Limb (tissue), 2 donors: Measurements from ENCODE around the gene ATP8B1.
A peak's percentile ranks its signal among the peaks of the same experiment; 100 is the strongest.
"Not testable (repeated sequence)": the region's sequence is repeated elsewhere in the genome, so short reads cannot be mapped to it uniquely, and the experiment has no call there.

Experiments
- DNase-seq, 2 donors: peaks; one replicate each; pipeline ENCODE4 v3.0.0-alpha.2; 2016; ENCODE audit errors: extremely low spot score in 2 of 2

Gene ATP8B1

DNA sequence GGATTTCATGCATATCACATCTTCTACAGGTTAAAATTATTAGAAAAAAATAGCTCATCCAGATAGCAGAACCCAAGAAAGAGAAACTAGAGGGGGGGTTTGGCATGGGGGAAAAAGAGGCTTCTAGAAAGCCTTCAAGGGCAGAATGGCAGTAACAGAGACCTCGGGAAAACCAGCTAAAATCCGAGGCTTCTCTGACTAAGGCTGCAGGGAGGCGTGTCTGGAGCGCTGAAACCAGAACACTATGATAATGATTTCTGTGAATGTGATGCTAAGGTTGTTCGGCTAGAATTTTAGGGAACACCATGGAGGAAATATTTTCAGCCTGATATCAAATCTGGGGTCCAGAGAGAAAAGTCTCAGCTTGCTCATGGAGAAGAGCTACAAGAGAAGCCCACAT, 73.0 kb downstream of the ATP8B1 start:
- no peak for DNase-seq

DNA sequence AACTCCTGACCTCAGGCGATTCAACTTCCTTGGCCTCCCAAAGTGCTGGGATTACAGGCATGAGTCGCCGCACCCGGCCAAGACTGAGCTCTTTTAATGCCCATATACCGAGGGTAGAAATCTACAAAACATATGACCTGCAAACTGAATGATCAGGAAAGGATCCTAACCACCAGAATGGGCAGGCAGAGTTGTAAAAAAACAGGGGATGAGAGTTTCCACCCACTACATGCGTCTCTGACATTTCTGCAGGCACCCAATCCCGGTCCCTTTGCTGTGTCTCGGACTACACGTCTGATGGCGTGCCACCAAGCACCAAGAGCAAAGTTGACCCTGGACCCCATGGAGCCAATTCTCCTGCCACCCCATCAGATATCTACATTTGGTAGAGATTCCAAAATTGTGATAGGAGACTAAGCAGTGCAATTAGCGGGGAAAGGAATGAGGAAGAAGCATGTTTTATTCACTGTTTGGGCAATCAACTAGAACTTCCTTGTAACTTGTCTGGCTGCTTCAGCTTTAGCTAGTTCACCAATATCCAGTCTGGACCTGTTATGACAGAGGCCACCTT, 74.1 kb downstream of the ATP8B1 start:
- no peak for DNase-seq

DNA sequence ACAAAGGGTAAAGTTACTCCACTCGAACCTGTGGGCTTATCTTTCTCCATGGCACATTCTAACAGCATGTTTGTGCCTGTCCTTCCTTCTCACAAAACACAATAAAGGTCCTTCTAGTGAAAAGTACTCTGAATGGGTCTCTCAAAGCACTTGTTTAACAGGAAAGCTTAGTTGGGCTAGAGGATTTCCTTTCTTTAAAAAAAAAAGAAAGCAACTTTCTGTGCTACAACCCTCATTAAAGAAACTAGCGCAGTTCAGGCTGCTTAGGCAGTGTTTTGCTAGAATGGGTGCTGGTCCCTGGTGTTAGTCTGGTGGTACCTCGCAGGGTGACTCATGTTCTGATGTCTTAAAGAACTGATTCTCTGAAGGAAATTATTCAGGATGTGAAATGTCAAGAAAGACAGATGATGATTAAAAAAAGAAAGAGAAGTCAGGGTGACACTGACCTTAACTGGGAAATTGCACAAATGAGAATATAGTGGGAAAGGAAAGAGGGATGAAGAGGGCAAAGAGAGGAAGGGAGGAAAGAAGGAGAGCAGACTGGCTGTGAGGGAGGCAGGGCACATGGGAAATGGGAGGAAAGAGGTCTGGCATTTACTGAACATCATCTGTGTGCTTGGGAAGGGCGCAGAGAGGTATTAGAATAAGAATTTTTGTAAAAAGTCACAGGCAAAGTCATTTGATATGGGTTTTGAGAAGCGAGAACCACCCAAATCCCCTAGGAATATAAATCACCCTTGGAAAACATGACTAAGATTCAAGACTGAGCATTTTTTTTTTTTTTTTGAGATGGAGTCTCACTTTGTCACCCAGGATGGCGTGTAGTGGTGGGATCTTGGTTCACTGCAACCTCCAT, 74.9 kb downstream of the ATP8B1 start:
- DNase-seq, result no peak

DNA sequence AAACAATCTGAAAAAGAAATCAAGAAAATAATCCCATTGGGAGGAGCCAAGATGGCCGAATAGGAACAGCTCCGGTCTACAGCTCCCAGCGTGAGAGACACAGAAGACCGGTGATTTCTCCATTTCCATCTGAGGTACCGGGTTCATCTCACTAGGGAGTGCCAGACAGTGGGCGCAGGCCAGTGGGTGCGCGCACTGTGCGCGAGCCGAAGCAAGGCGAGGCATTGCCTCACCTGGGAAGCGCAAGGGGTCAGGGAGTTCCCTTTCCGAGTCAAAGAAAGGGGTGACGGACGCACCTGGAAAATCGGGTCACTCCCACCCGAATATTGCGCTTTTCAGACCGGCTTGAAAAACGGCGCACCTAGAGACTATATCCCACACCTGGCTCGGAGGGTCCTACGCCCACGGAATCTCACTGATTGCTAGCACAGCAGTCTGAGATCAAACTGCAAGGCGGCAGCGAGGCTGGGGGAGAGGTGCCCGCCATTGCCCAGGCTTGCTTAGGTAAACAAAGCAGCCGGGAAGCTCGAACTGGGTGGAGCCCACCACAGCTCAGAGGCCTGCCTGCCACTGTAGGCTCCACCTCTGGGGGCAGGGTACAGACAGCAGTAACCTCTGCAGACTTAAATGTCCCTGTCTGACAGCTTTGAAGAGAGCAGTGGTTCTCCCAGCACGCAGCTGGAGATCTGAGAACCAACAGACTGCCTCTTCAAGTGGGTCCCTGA, 83.7 kb downstream of the ATP8B1 start:
- not testable (repeated sequence) for DNase-seq

DNA sequence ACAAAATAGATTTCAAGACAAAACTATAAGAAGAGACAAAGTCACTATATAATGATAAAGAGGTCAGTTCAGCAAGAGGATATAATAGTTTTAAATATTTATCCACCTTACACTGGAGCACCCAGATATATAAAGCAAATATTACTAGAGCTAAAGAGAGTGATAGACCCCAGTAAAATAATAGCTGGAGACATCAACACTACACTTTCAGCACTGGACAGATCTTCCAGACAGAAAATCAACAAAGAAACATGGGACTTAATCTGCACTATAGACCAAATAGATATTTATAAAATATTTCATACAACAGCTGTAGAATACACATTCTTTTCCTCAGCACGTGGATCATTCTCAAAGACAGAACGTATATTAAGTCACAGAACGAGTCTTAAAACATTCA, 86.6 kb downstream of the ATP8B1 start:
- no peak for DNase-seq

DNA sequence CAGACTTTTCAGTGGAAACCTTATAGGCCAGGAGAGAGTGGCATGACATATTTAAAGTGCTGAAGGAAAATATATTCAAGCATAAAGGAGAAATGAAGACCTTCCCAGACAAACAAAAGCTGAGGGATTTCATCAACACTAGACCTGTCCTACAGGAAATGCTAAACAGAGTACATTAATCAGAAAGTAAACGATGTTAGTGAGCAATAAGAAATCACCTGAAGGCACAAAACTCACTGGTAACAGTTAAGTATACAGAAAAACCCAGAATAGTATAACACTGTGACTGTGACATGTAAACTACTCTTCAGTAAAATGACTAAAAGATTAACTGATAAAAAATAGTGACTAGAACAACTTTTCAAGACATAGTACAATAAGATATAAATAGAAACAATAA, 87.4 kb downstream of the ATP8B1 start:
- no peak for DNase-seq

DNA sequence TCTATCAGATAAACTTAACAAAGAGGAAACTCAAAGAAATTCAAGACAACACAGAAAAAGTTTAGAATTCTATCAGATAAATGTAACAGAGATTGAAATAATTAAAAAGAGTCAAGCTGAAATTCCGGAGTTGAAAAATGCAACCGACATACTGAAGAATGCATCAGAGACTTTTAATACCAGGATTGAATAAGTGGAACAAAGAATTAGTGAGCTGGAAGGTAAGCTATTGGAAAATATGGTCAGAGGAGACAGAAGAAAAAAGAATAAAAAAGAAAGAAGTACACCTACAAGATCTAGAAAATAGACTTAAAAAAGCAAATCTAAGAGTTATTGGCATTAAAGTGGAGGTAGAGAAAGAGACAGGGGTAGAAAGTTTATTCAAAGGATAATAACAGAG, 88.0 kb downstream of the ATP8B1 start:
- no peak for DNase-seq

DNA sequence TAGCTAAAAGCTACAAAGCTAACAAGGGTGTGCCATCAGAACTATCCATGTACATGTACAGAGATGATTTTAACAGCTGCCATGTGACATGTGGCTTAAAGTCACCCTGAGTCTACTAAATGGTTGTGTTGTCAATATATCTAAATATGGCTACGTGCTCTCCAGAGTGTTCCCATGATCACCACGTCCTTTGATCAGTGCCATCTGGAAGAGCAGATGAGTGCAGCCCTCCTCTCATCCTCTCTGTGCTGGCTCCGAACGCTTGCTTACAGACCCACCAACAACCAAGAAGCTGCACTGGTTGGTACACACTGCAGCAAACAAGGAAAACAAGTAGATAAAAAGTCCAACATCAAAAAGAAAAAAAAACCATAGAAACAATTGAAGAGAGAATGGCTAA, 92.9 kb downstream of the ATP8B1 start:
- no peak for DNase-seq

DNA sequence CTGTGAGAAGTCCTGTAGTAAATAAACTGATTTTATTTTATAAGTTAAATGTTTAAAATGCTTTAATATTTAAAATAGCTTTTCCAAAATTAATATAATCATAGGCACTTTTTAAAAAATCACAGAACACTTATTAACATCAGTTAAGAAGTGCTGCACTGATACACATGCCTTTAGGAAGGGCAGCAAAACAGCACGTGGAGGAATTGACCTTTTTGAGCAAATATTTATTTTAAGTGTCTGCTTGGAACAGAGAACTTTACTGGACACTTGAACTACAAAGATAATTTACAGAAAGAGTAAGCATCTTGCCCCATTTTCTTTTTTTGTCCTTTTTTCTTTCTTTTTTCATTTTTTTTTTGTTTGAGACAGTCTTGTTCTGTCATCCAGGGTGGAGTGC, 93.8 kb downstream of the ATP8B1 start:
- no peak for DNase-seq

DNA sequence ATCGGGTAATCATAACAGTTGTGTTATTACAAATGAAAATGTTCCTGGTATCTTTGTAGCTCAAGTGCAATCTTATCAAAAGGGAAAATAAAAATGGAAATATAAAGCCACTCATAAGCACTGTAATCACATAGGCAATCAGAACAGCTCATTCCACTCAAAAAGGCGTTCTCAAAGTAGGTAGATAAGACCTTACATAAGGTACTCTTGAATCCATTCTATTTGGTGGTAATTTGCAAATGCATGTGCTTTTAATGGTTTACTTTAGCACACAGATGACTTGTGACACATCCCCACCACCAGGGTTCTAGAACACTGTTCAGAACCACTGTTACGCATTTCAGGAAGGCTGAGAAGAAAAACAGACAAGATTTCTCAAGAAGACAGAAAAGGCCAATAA, 94.8 kb downstream of the ATP8B1 start:
- DNase-seq, result no peak

DNA sequence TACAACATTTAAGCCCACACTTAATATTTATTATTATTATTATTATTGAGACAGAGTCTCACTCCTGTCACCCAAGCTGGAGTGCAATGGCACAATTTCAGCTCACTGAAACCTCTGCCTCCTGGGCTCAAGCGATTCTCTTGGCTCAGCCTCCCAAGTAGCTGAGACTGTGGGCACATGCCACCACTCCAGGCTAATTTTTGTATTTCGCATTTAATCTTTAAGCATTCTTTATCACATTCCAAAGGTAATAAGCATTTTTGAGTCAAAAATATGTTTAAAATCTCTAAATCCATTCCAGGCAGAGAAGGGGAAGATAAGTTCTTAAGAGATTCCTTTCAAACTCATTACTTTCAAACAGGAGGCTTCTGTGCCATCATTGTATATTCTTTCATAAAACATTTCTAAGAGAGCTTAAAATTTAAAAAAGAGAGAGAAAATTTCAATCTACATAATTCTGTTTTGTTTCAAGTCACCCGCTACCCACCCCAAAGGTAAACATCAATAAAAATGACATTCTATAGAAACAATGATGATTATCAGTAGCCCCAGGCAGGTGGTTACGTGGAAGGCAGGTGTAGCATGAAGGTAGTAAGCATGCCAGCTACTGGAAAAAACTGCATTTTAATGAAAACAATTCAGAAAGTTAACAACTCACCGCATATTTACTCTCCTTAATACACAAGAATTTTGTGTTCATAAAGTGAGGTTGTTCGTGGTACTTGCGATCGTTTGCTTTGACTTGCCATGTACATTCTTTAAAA, 97.1 kb downstream of the ATP8B1 start:
- DNase-seq, result no peak

DNA sequence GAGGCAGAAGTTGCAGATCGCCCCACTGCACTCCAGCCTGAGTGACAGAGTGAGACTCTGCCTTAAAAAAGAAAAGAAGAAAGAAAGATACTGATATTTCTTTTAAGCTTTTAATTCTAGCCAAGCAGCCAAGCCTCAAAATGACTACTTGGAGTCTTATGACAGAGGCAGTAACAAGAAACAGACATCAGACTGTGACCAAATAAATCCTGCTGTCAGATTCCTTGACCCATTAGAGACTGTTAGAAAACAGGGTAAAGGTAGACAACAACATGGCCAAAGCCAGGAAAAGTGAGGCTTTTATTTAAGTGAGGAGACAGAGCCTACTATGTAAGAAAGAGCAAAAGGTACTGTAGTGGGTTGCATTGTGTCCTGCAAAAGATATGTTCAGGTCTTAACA, 98.1 kb downstream of the ATP8B1 start:
- DNase-seq, result no peak

DNA sequence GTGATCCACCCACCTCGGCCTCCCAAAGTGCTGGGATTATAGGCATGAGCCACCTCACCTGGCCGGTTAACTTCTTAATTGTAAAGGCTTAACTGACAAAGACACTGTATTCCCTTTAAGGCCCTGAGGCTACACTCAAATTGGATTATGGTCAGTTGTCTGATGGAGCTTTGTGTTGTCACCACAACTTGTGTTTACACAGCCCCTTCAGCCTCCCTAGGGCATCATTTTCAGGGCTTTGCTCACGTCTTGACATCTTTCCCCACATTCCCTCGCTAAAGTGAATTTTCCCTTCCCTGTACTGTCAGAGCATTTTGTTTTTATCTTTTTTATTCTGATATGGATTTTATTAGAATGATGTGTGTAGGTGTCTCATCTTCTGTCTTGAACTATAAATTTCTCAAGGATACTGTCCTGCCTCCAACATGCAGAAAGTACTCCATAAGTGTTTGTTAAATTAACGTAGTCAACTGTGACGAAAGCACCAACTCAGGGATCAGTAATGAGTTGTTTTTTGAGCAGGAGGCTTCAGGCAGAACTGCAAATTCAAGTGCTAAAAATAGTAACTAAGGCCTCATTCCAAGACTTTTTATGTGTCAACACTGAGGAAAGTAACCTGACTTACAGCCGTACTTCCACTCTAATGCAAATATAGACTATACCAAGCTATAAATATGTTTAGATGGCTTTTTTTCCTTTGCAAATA, 104.4 kb downstream of the ATP8B1 start:
- DNase-seq, result peak in 1 of 2 donors; percentile 65

DNA sequence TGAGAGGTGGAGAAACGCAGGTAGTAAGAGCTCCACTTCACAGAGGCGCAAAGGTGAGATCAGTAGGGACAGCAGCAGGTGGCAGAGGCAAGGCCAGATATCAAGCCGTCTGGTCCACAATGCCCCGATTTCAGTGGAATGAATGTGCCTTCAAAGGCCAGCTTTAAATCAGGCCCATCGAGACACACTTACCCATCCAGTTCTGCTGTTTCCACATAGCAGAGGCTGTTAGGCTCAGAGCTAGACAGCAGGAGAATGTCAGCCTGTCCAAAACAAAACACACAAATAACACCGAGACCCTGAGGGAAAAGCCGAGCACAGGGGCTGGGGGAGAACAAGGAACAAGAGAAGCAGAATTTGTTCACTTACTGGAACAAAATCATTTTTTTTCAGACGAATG, 105.7 kb downstream of the ATP8B1 start:
- DNase-seq, result no peak

DNA sequence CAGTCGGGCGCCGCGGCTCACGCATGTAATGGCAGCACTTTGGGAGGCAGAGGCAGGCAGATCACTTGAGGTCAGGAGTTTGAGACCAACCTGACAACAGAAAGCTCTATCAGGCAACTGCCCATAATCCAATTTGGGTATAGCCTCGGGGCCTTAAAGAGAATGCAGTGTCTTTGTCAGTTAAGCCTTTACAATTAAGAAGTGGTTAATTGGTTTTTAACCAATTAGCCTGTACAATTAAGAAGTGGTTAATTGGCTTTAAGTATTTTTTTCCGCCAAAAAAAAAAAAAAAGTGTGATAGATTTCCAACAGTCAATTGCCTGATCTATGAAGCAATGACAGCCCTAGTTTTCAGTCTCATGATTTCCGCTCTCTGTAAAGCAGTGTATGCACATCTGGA, 106.8 kb downstream of the ATP8B1 start:
- DNase-seq, result no peak

DNA sequence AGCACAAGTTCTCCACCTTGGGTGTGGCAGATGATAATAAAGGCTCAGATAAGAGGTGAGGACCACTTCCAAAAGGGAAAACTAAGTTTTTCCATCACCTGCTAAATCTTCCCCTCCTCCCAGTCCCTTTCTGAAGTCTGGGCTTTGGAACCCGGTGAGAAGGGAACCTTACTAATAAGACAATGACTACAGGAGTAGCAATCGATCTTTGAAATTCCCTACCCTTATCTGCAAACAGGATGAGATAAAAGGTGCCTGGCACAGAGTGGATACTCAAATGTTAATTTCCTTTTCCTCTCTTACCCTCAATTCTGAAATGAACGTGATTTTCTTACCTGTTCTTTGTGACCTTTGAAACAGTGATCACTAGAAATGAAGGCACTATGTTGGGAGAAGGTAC, 111.8 kb downstream of the ATP8B1 start:
- no peak for DNase-seq

DNA sequence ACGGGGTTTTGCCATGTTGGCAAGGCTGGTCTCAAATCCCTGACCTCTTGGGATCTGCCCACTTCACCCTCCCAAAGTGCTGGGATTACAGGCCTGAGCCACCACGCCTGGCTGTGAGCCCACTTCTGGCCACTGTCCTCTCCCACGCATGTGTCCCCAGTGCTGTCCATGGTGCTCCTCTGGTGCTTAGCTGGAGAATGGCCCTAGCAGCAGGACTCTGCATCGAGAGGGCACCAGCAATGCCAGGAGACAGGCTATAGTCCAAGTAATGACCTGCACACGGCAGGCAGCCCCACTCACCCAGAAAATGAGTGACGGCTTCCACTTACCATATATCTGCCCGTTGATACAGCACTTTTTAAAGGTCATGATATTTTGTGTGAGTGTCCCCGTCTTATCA, 115.1 kb downstream of the ATP8B1 start:
- no peak for DNase-seq

DNA sequence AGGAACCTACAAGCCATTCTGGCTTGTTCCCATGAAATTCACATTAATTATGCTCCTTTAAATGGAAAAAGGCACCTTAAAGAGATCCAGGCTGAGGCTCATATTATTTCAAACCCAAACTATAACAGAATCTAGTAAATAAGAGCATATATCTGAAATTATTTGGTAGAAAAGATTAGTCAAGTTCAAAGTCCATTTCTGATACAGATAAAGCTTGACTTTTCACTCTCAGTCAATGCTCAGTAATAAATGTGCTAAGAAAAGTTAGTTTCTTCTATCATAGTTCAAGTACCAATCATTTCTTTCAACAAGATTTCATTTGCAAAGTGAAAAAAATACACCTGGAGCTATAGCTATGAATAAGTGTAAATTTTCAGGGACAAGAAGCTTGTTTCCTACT, 119.6 kb downstream of the ATP8B1 start:
- DNase-seq, result no peak

DNA sequence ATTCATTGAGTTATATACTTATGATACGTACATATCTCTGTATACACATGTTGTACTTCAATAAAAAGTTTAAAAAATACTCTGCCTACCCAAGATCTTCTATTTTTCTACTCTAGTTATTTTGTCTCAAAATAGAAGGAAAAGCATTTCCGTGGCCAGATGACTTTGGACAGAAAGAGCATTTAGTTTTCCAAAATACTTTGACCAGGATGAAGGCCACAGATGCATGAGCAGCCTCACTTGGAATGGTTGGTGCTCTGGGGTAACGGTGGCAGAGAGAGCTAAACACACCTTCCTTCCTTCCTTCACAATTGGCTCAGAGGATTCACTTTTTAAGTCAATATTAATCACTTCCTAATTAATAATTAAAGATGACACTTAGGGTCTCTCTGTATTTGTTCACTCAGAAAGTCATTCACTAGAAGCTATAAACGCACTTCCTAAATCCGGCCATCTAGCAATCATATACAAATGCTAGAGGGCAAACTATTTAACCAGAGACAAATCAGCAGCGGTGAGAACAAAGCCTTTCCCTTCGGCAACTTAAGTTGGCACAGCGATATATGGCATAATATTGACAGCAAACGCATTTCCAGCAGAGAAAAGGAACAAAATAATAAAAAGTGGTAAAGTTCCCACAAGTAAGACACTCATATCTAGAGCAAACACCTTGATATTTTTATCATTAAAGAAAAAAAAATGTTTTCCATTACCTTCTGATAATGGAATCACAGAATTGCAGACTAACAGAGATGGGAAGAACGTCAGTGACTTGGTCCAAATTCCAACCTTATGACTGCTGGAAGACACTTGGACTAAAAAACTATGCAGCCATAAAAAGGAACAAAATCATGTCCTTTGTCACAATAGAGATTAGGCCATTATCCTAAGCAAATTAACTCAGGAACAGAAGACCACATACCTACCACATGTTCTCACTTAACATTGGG, 125.6 kb downstream of the ATP8B1 start:
- no peak for DNase-seq

DNA sequence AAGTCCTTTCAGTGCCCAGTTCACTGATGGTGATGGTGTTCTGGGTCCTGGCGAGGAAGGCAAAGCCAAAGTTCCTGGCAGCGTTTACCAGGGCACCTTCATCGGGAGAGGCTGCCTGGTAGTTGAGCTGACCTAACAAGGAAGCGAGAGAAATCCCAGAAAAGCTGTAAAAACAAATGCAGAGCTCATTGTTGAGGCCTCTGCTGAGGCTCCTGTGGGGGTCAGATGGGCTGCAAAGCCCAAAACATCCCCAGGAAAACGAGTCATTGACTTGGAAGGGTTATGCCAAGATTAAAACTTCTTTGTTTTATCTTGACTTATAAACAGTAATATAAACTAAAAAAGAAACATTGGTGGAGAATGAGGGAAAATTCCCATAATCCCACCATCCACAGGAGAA, 128.2 kb downstream of the ATP8B1 start:
- no peak for DNase-seq
